ENCODE results near the gene CRTC2. TPM values are rescaled to one million over a fixed set of nuclear protein-coding genes. Genes with fewer than 3 reads are reported as not detected.

Gene CRTC2
- total RNA-seq, 1 experiment from 2014 or later: 39.3 TPM

DNA sequence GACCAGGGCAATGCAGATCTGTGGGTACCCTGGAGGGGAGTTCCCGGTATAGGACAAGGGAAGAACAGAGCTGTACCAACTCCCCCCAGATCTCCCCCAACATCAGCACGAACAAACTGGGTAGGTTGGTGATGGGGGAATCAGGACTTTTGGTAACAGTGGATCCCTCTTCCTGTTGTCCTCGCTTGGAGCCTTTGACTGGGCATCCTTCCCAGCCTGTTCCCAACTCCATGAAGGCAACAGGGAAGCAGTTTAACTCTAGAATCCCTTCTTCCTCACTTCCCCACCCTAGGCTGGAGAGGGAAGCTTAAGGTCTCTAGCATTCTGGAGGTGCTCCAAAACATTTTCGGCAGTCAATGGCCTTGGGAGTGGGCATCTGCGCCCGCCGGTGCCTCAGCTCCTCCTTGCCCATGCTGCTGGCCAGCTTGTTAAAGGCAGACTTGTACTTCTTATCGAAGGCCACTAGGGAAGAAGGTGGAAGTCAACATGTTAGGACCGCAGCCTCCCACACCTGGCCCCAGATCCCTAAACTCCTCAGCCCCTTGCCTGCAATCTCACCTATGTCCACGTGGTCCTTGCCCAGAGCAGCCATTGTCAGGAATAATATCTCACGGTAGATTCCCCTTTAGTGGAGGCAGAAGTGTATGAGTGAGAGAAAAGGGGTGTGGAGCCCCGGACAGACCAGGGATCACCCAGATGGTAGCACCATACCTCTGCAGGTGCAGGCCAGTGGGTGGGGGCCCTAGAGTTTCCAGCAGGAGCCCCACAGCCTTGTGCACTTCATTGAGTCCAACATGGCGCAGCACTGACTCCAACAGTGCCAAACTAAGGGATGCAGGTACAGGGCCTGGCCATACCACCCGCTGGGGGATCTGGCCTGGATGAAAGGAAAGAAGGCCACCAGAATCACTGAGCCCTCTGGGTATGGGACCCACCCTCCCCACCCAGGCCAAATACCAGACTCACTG is 28.1 kb downstream of the CRTC2 start:
- TF ChIP-seq, protein P1, sequence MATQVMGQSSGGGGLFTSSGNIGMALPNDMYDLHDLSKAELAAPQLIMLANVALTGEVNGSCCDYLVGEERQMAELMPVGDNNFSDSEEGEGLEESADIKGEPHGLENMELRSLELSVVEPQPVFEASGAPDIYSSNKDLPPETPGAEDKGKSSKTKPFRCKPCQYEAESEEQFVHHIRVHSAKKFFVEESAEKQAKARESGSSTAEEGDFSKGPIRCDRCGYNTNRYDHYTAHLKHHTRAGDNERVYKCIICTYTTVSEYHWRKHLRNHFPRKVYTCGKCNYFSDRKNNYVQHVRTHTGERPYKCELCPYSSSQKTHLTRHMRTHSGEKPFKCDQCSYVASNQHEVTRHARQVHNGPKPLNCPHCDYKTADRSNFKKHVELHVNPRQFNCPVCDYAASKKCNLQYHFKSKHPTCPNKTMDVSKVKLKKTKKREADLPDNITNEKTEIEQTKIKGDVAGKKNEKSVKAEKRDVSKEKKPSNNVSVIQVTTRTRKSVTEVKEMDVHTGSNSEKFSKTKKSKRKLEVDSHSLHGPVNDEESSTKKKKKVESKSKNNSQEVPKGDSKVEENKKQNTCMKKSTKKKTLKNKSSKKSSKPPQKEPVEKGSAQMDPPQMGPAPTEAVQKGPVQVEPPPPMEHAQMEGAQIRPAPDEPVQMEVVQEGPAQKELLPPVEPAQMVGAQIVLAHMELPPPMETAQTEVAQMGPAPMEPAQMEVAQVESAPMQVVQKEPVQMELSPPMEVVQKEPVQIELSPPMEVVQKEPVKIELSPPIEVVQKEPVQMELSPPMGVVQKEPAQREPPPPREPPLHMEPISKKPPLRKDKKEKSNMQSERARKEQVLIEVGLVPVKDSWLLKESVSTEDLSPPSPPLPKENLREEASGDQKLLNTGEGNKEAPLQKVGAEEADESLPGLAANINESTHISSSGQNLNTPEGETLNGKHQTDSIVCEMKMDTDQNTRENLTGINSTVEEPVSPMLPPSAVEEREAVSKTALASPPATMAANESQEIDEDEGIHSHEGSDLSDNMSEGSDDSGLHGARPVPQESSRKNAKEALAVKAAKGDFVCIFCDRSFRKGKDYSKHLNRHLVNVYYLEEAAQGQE (IDR thresholded peaks at IDR 0.05; ENCODE audit: insufficient read depth in 1 of 2, low read depth in 2 of 2, low read length in 1 of 2): no peak
- ChIA-PET POLR2A (interaction anchor here (0.5 to 0.6 kb wide), 3 partner anchors 13 to 69 kb away, joined by 5 to 7 read pairs (median 6); no protein-coding TSS in a partner anchor), CTCF (no interaction called here)
- no peaks in the 10 kb centered on the region for H3K4me1 ChIP-seq (ENCODE audit: control insufficient read depth, insufficient read depth, low read length)
- no peaks in the 10 kb centered on the region for H3K9me3 ChIP-seq (ENCODE audit: control insufficient read depth, insufficient read depth, low read depth, low read length)
- intact Hi-C loops (cut with micrococcal nuclease; ENCODE audit: unreplicated experiment): no loop called here
- no peak overlapping the region for H3K27ac ChIP-seq (ENCODE audit: low read length)
- BruUV-seq (replicated peaks): no TSS peak
- in situ Hi-C loops (cut with HindIII; ENCODE audit: low pct_unique_long_range_greater_than_20kb, low sequenced_read_pairs): no loop called here
- no peak overlapping the region for H3K4me3 ChIP-seq (ENCODE audit: low read depth in 2 of 2, low read length in 2 of 2)
- no peaks in the 10 kb centered on the region for H3K27me3 ChIP-seq (ENCODE audit: control insufficient read depth, insufficient read depth, low read length)
- H3K36me3 ChIP-seq (ENCODE audit: control insufficient read depth, insufficient read depth, low read length): no peaks in the 10 kb centered on the region
- no peak for ATAC-seq
- no peak for DNase-seq (ENCODE audit: low read depth, low spot score)

DNA sequence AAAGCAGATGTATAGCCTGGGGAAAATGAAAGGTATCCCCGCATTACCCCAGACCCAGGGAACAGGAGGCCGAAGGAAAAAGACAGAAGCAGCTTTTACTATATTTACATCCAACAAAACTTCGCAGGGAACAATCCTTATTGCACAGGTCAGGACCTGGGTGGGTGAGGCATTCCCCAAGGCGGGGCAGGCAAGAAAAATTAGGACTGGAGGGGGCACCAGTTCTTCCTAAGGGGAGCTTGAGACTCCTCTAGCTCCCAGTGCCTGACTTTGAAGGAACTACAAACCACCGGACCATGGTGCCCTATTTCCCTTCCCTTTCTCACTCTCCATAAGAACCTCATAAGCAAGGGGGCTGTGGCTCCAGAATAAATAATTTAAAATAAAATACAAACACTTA is 29.0 kb downstream of the CRTC2 start:
- POLR2A ChIA-PET: interaction anchor here (0.6 to 1.0 kb wide), 3 partner anchors 14 to 52 kb away, joined by 6 to 7 read pairs (median 6); no protein-coding TSS in a partner anchor
- H3K27me3 ChIP-seq (ENCODE audit: control insufficient read depth, insufficient read depth, low read length): no peaks in the 10 kb centered on the region
- no peak overlapping the region for H3K4me3 ChIP-seq (ENCODE audit: low read depth in 2 of 2, low read length in 2 of 2)
- H3K9me3 ChIP-seq (ENCODE audit: control insufficient read depth, insufficient read depth, low read depth, low read length): no peaks in the 10 kb centered on the region
- no TSS peak for BruUV-seq (replicated peaks)
- no peak for DNase-seq (ENCODE audit: low read depth, low spot score)
- H3K27ac ChIP-seq (ENCODE audit: low read length): no peak overlapping the region
- TF ChIP-seq, protein P1 (IDR thresholded peaks at IDR 0.05; ENCODE audit: insufficient read depth in 1 of 2, low read depth in 2 of 2, low read length in 1 of 2): no peak
- no peak for ATAC-seq
- in situ Hi-C loops (cut with HindIII; ENCODE audit: low pct_unique_long_range_greater_than_20kb, low sequenced_read_pairs): no loop called here
- CTCF ChIA-PET: no interaction called here
- H3K36me3 ChIP-seq (ENCODE audit: control insufficient read depth, insufficient read depth, low read length): no peaks in the 10 kb centered on the region
- intact Hi-C loops (cut with micrococcal nuclease; ENCODE audit: unreplicated experiment): no loop called here
- no peaks in the 10 kb centered on the region for H3K4me1 ChIP-seq (ENCODE audit: control insufficient read depth, insufficient read depth, low read length)

DNA sequence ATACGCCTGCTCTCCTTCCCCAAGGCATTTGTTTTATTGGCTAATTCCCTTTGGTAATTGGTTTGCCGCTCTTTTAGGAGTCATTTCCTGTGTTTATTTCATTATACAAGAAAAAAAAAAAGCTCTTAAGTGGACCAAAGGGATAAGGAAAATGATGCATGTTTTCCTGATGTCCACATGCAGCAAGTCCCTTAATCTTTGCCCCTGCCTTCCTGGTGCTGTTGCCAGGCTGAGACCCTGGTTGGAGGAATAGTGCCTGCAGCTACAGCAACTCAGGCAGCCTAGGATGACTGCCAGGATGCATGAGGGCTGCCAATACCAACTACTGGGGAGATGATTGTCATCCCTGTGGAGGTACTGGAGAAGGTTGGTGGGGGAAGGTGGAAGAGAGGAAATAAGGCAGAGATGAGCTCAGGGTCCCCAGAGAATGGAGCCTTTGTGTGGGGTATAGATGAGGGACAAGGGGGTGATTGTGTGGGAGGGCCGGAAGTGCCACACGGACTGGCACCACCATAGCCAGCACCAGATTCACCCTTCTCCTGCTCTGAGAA is 29.5 kb downstream of the CRTC2 start:
- Histone ChIP-seq H3K27ac (ENCODE audit: low read length) (no peak overlapping the region), H3K9me3 (ENCODE audit: control insufficient read depth, insufficient read depth, low read depth, low read length) (no peaks in the 10 kb centered on the region), H3K27me3 (ENCODE audit: control insufficient read depth, insufficient read depth, low read length) (no peaks in the 10 kb centered on the region), H3K4me1 (ENCODE audit: control insufficient read depth, insufficient read depth, low read length) (no peaks in the 10 kb centered on the region), H3K36me3 (ENCODE audit: control insufficient read depth, insufficient read depth, low read length) (no peaks in the 10 kb centered on the region), H3K4me3 (ENCODE audit: low read depth in 2 of 2, low read length in 2 of 2) (no peak overlapping the region)
- TF ChIP-seq, protein P1 (IDR thresholded peaks at IDR 0.05; ENCODE audit: insufficient read depth in 1 of 2, low read depth in 2 of 2, low read length in 1 of 2): no peak
- TF ChIP-seq TCF7L2 (IDR thresholded peaks at IDR 0.05; ENCODE audit: low read depth, low read length) (no peak), SIN3A (IDR thresholded peaks at IDR 0.05; ENCODE audit: borderline replicate concordance, insufficient read depth, low read depth, low read length) (no peak), POLR2AphosphoS5 (IDR thresholded peaks at IDR 0.05; ENCODE audit: low read depth, low read length) (no peak)
- TF ChIP-seq, protein P2, sequence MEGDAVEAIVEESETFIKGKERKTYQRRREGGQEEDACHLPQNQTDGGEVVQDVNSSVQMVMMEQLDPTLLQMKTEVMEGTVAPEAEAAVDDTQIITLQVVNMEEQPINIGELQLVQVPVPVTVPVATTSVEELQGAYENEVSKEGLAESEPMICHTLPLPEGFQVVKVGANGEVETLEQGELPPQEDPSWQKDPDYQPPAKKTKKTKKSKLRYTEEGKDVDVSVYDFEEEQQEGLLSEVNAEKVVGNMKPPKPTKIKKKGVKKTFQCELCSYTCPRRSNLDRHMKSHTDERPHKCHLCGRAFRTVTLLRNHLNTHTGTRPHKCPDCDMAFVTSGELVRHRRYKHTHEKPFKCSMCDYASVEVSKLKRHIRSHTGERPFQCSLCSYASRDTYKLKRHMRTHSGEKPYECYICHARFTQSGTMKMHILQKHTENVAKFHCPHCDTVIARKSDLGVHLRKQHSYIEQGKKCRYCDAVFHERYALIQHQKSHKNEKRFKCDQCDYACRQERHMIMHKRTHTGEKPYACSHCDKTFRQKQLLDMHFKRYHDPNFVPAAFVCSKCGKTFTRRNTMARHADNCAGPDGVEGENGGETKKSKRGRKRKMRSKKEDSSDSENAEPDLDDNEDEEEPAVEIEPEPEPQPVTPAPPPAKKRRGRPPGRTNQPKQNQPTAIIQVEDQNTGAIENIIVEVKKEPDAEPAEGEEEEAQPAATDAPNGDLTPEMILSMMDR (IDR thresholded peaks at IDR 0.05): no peak
- ATAC-seq (no peak), DNase-seq (ENCODE audit: low read depth, low spot score) (no peak)
- POLR2A ChIA-PET: interaction anchor here (1.0 kb wide), 1 partner anchor 31 kb away, joined by 6 read pairs; no protein-coding TSS in a partner anchor
- BruUV-seq (replicated peaks): no TSS peak
- in situ Hi-C loops (cut with HindIII; ENCODE audit: low pct_unique_long_range_greater_than_20kb, low sequenced_read_pairs) (no loop called here), intact Hi-C loops (cut with micrococcal nuclease; ENCODE audit: unreplicated experiment) (no loop called here)
- CTCF ChIA-PET: no interaction called here
